ENCODE results near the gene TMEM115.
A peak's percentile ranks its signal among the peaks of the same experiment; 100 is the strongest.

The TMEM115 gene

GRCh38 chr3:50358911-50359759 is at the start of gene TMEM115:
TMEM115 (minus strand) TSS chr3:50359521; CDS start chr3:50359063, 458 bp downstream.
- DNase-seq = peak; percentile 91

GRCh38 chr3:50408443-50408944 is 49.2 kb upstream of the TMEM115 start:
- DNase-seq = no peak

- no peak for DNase-seq
Measured at GRCh38 chr3:50406487-50406886, 47.2 kb upstream of the TMEM115 start.

- DNase-seq = no peak
Measured at GRCh38 chr3:50405249-50405648, 45.9 kb upstream of the TMEM115 start.

GRCh38 chr3:50401978-50402595 is 42.8 kb upstream of the TMEM115 start:
- no peak for DNase-seq

GRCh38 chr3:50396502-50396901 is 37.2 kb upstream of the TMEM115 start:
- no peak for DNase-seq

GRCh38 chr3:50395070-50395860 is 35.9 kb upstream of the TMEM115 start:
- no peak for DNase-seq

- no peak for DNase-seq
Measured at GRCh38 chr3:50393061-50393460, 33.7 kb upstream of the TMEM115 start.

GRCh38 chr3:50392101-50392715 is 32.9 kb upstream of the TMEM115 start:
- no peak for DNase-seq

GRCh38 chr3:50390508-50391224 is 31.3 kb upstream of the TMEM115 start:
- no peak for DNase-seq

- no peak for DNase-seq
Measured at GRCh38 chr3:50389414-50389767, 30.1 kb upstream of the TMEM115 start.

GRCh38 chr3:50388720-50389413 is 29.5 kb upstream of the TMEM115 start:
- DNase-seq = no peak

- no peak for DNase-seq
Measured at GRCh38 chr3:50388016-50388719, 28.8 kb upstream of the TMEM115 start.

- no peak for DNase-seq
Measured at GRCh38 chr3:50385754-50386153, 26.4 kb upstream of the TMEM115 start.

GRCh38 chr3:50383750-50384149 is 24.4 kb upstream of the TMEM115 start:
- no peak for DNase-seq

GRCh38 chr3:50382722-50383121 is 23.4 kb upstream of the TMEM115 start:
- DNase-seq = no peak

- DNase-seq = no peak
Measured at GRCh38 chr3:50381383-50381782, 22.1 kb upstream of the TMEM115 start.

- DNase-seq = no peak
Measured at GRCh38 chr3:50380405-50381085, 21.2 kb upstream of the TMEM115 start.

GRCh38 chr3:50378757-50379156 is 19.4 kb upstream of the TMEM115 start:
- no peak for DNase-seq

GRCh38 chr3:50378024-50378423 is 18.7 kb upstream of the TMEM115 start:
- no peak for DNase-seq
